Cardiac muscle cell (in vitro differentiated cells and primary cell): Measurements from ENCODE around the gene ABCA1. TPM values are rescaled to one million over a fixed set of nuclear protein-coding genes. Genes with fewer than 3 reads are reported as not detected.
"Not testable (repeated sequence)": the region's sequence is repeated elsewhere in the genome, so short reads cannot be mapped to it uniquely, and the experiment has no call there.

Experiments
- DNase-seq, 2 donors: peaks; one replicate each; pipeline versions ENCODE4 v3.0.0 to v3.0.0-alpha.2; 2010 to 2017; ENCODE audit warnings: low read depth in 1 of 2, low spot score in 1 of 2
- H3K27ac ChIP-seq: fragments of 200-600 bp; sonication (generic); 2 replicates; pipeline ENCODE4 v1.5.1; 2016
- H3K27me3 ChIP-seq: fragments of 200-600 bp; sonication (generic); 2 replicates; pipeline ENCODE4 v1.6.0; 2016; ENCODE audit warnings: control low read depth
- H3K36me3 ChIP-seq: fragments of 200-600 bp; sonication (generic); 2 replicates; pipeline ENCODE4 v1.5.1; 2016; ENCODE audit warnings: control low read depth
- H3K4me1 ChIP-seq: fragments of 200-600 bp; sonication (generic); 2 replicates; pipeline ENCODE4 v1.8.1; 2017; ENCODE audit warnings: low read depth, mild to moderate bottlenecking, mixed run types
- H3K4me3 ChIP-seq: fragments of 200-600 bp; sonication (generic); 2 replicates; pipeline ENCODE4 v1.5.1; 2016; ENCODE audit warnings: mild to moderate bottlenecking
- H3K9me3 ChIP-seq: fragments of 200-600 bp; sonication (generic); 2 replicates; pipeline ENCODE4 v1.5.1; 2017; ENCODE audit warnings: low read depth, mild to moderate bottlenecking, control low read depth
- CTCF ChIP-seq: IDR thresholded peaks from 2 replicates; pipeline ENCODE4 v1.5.1; 2012; ENCODE audit warnings: low read depth, mild to moderate bottlenecking, low read length
- polyA plus RNA-seq: library from polyadenylated mRNA; unstranded; fragments of >200 nt; fragmentation: Nextera tagmentation; extraction: Ambion mirVana; gene quantifications from 2 replicates; pipeline ENCODE4 v1.2.1, GENCODE V29; 2016
- total RNA-seq: library from RNA; depleted of rRNA; stranded (reverse); fragments of >200 nt; gene quantifications from 2 replicates; pipeline ENCODE4 v1.2.3, GENCODE V29; 2016

Gene ABCA1
- total and polyA plus RNA-seq, 2 experiments from 2014 or later: 2.5 to 23.0 TPM

GRCh38 chr9:104923740-104924139, 4.2 kb downstream of the ABCA1 start:
- Histone ChIP-seq H3K27me3 (no peaks in the 10 kb centered on the region), H3K4me3 (no peak overlapping the region), H3K4me1 (peaks cover 13% of the 10 kb centered on the region), H3K27ac (no peak overlapping the region), H3K9me3 (no peaks in the 10 kb centered on the region), H3K36me3 (no peaks in the 10 kb centered on the region)
- no peak for DNase-seq
- TF ChIP-seq CTCF: no peak

GRCh38 chr9:104923289-104923688, 4.7 kb downstream of the ABCA1 start:
- no peaks in the 10 kb centered on the region for H3K36me3 ChIP-seq
- H3K4me1 ChIP-seq: peaks cover 9% of the 10 kb centered on the region
- no peaks in the 10 kb centered on the region for H3K27me3 ChIP-seq
- no peak for TF ChIP-seq CTCF
- H3K27ac ChIP-seq: no peak overlapping the region
- DNase-seq: peak in 1 of 2 donors; percentile 92
- H3K9me3 ChIP-seq: no peaks in the 10 kb centered on the region
- H3K4me3 ChIP-seq: no peak overlapping the region

- H3K27me3 ChIP-seq, H3K4me3 ChIP-seq, H3K9me3 ChIP-seq, H3K4me1 ChIP-seq, H3K36me3 ChIP-seq, DNase-seq, H3K27ac ChIP-seq: not testable (repeated sequence)
Observed at GRCh38 chr9:104922748-104923147, 5.2 kb downstream of the ABCA1 start.

GRCh38 chr9:104921067-104921741, 6.8 kb downstream of the ABCA1 start:
- Histone ChIP-seq H3K9me3 (no peaks in the 10 kb centered on the region), H3K4me1 (peaks cover 10% of the 10 kb centered on the region), H3K27ac (no peak overlapping the region), H3K36me3 (no peaks in the 10 kb centered on the region), H3K27me3 (no peaks in the 10 kb centered on the region), H3K4me3 (no peak overlapping the region)
- peak in 1 of 2 donors; percentile 17 for DNase-seq
- no peak for TF ChIP-seq CTCF

- Histone ChIP-seq H3K4me1 (peaks cover 17% of the 10 kb centered on the region), H3K27me3 (no peaks in the 10 kb centered on the region), H3K9me3 (no peaks in the 10 kb centered on the region), H3K36me3 (no peaks in the 10 kb centered on the region), H3K27ac (no peak overlapping the region), H3K4me3 (no peak overlapping the region)
- TF ChIP-seq CTCF: no peak
- DNase-seq: no peak
Observed at GRCh38 chr9:104915753-104916152, 12.2 kb downstream of the ABCA1 start.

GRCh38 chr9:104915049-104915448, 12.9 kb downstream of the ABCA1 start:
- no peak for DNase-seq
- peak overlapping the region; percentile 18 for H3K27ac ChIP-seq
- no peaks in the 10 kb centered on the region for H3K36me3 ChIP-seq

More at GRCh38 chr9:104915049-104915448, 12.9 kb downstream of the ABCA1 start:
- Histone ChIP-seq H3K4me3 (no peak overlapping the region), H3K4me1 (peaks cover 23% of the 10 kb centered on the region), H3K9me3 (no peaks in the 10 kb centered on the region), H3K27me3 (no peaks in the 10 kb centered on the region)
- no peak for TF ChIP-seq CTCF
